ENCODE measurements around the gene CDADC1.
"Not testable (repeated sequence)": the region's sequence is repeated elsewhere in the genome, so short reads cannot be mapped to it uniquely, and the experiment has no call there.

The CDADC1 gene

DNA sequence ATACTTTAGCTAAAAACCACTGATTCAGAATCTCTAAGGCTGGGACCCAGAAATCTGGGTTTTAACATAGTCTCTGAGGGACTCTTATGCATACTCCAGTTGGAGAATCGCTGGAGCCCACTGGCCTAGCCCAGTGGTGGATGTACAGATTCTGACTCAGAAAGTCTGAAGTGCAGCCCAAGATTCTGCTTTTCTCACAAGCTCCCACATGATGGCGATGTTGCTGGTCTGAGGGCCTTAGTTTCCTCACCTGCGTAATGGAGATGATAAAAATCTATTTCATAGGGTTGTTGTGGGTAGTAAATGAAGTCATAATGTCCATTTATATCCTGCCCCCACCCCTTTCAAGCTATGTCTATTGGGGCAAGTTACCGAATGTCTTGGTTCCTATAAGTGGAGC is 7.7 kb upstream of the CDADC1 start:
- DNase-seq = no peak

DNA sequence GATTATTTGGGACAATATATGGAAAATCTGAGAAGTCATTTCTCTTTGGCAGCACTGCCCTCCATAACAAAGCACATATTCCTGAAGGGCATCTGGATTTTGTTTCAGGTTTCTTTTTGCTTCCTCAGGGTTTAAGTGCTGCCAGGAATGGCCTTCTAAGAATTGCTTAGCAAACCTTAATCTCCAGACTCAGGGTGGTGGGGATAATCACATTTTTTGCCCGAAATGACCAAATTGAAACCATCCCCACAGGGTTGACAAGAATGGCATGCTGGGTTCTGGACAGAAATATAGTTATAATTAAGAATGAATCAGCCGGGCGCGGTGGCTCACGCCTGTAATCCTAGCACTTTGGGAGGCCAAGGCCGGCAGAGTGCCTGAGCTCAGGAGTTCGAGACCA is 6.4 kb upstream of the CDADC1 start:
- no peak for DNase-seq

GRCh38 chr13:49245101-49245500 is 2.6 kb upstream of the CDADC1 start:
- no peak for DNase-seq

DNA sequence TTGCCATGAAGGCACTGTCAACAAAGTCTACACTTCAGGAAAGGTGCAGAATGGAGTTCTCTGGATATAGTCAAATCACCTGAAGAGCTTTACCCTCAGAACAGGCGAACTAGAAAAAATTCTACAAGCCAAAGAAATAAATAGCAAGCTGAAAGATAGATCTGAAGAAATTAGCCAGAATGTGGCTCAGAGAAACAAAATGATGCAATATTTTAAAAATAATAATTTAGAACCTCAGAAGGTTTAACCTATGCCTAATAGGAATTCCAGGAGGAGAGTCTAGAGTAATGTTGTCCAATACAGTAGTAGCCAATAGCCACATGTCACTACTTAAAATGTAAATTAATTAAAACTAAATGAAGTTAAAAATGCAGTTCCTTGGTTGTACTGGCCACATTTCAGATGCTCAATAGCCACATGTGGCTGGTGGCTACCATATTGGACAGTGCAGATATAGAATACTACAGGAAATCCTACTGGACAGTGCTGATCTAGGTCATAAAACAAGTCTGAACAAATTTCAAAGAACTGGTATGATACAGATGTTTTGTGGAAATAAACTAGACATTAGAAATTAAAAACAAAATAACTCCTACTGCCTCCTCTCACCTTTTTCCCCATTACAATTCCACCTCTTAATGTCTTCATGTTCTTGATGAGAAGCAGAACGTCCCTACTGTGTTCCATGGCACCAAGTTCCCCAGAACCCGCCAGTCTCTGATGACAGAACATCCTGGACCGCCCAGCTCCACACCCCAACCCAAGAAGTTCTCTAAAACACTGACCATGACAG is 679 bp upstream of the CDADC1 start:
- no peak for DNase-seq

DNA sequence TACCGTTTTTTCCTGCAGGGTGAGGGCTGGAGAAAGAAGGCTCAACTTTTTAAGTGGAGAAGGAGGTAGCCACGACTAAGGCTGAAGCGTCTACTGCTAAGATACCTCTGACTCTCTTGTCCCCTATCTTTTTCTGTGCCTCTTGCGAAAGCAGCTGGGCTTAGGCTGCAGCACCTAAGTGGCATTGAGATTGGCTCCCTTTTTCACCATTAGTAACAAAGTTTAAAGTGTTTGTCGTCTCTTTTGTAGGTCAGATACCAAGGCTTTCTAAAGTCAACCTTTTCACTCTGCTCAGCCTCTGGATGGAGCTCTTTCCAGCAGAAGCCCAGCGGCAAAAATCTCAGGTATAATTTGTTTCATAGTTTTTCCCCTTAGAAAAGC is 887 bp downstream of the CDADC1 start:
- no peak for DNase-seq

GRCh38 chr13:49251326-49251725 is 3.6 kb downstream of the CDADC1 start:
- DNase-seq = no peak

- no peak for DNase-seq
Measured at GRCh38 chr13:49253310-49253709, 5.6 kb downstream of the CDADC1 start.

DNA sequence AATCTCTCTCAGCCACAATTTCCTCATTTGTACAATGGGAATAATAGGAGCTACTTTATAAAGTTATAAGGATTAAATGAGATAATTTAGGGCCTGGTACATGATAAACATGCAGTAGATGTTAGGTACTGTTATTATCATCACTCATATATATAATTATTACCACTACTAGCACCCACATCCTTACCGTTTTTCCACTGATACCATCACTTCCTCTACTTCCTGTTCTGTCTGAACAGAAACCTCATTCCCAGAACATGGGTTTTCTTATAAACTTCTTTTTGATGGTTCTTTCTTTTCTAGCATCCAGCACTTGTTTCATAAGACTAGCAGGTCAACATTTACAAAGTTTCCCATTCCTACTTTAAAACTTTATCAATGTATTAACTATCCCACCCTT is 6.3 kb downstream of the CDADC1 start:
- DNase-seq = no peak

- DNase-seq = no peak
Measured at GRCh38 chr13:49256841-49257240, 9.1 kb downstream of the CDADC1 start.

GRCh38 chr13:49258089-49258796 is 10.5 kb downstream of the CDADC1 start:
- no peak for DNase-seq

GRCh38 chr13:49259586-49259985 is 11.9 kb downstream of the CDADC1 start:
- no peak for DNase-seq

DNA sequence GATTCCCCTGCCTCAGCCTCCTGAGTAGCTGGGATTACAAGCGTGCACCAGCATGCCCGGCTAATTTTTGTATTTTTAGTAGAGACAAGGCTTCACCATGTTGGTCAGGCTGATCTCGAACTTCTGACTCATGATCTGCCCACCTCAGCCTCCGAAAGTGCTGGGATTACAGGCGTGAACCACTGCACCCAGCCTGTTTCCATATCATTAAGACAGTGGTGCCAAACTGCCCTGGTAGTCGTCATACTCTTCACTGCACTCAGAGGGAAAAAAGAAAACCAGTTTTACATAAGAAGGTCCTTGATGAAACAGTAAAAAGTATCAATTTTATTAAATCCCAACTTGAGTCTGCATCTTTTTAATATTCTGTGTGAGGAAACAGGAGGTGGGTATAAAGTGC is 14.9 kb downstream of the CDADC1 start:
- no peak for DNase-seq

GRCh38 chr13:49265822-49266221 is 18.1 kb downstream of the CDADC1 start:
- no peak for DNase-seq

GRCh38 chr13:49271264-49271663 is 23.5 kb downstream of the CDADC1 start:
- DNase-seq = no peak

DNA sequence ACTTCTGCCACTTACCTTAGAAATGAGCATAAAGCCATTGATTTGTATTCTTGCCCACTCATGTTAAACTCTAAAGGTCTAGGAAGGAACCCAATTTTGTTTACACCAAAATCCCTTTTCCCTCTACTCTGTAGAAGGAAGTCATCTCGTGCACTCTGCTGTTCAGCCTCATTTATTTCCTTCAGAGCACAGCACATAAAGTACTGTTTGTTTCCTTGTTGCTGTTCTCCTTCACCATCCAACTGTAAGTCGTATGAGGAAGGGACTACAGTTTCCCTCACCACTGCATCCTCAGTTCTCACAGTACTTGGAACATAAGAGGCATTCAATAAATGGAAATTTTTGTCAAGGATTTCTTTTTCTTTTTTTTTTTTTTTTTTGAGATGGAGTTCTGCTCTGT is 24.6 kb downstream of the CDADC1 start:
- DNase-seq = no peak

DNA sequence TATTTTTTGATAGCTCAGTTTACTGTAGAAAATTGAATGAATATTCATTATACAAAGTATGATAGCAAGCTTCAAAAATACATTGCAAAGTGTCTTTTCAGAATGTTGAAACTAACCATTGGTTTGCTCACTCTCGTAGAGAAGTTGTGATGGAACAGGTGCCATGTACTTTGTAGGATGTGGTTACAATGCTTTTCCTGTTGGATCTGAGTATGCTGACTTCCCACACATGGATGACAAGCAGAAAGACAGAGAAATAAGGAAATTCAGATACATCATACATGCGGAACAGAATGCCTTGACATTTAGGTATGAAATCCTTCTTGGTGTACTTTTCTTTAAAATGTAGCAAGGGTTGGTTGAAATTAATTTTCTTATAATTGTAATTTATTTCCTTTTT is 30.5 kb downstream of the CDADC1 start:
- no peak for DNase-seq

- no peak for DNase-seq
Measured at GRCh38 chr13:49279112-49279511, 31.4 kb downstream of the CDADC1 start.

DNA sequence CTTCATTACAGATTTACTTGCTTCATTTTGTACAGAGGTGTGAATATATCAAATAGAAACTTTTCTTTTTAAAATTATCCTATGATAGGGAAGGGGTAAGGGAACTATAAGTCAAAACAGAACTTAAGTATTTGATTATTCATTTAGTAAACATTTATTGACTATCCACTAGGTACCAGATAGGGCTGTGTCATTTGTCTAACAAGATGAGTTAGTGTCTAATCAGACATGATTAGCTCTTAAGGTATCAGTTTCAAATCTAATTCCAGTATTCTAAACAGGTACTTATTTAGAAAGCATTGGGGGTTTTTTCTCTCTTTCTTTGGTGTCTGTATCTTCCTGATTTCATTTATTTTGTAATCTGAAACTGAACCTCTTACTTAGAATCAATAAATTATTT is 32.2 kb downstream of the CDADC1 start:
- DNase-seq = no peak

DNA sequence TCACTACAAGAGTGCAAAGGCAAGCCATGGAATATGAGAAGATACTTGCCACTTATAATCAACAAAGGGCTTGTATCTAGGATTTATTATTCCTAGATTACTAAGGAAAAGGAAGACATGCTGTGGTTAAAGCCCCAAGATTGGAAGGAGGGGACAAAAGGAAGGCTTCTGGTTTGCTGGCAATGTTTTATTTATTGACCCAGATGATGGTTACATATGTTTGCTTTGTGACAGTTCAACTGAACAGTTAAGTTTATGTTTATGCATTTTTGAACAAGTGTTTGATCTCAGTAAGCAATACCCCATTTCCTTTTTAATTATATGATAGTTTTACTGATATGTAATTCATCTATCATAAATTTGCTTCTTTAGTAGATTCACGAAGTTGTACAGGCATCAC is 40.3 kb downstream of the CDADC1 start:
- DNase-seq = no peak

- no peak for DNase-seq
Measured at GRCh38 chr13:49288458-49288857, 40.7 kb downstream of the CDADC1 start.

DNA sequence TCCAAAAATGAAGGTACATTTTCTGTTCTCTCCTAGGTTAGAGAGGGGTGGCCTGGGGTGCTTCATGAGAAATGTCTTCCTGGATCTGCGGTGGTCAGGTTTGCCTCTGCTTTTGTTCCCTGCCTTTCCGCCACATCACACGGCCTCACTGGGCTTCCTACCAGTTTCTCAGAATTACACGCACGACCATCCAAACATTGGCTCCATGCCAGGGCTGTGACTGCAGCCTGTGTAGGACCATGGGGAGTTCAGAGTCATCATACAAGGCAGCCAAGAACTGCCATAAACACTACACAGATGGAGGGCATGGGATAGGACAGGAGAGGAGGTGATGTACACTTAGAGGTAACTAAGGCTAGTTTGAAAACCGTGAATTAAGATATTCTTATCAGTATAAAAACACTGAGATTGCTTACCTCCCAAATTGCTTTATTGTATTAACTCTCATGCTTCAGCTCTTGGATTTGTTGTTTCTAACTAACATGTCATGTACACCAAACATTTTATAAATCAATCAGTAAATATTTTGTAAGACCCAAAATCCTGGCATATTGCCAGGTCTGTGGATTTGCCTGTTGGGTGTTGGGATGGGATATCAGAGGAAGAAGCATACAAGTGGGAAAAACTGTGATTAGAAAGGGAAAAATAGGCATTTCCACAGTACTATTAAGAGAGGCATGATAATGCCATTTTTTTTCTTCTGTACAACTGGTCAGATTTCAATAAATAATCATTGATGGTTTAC is 45.2 kb downstream of the CDADC1 start:
- no peak for DNase-seq

- not testable (repeated sequence) for DNase-seq
Measured at GRCh38 chr13:49294723-49295122, 47.0 kb downstream of the CDADC1 start.

DNA sequence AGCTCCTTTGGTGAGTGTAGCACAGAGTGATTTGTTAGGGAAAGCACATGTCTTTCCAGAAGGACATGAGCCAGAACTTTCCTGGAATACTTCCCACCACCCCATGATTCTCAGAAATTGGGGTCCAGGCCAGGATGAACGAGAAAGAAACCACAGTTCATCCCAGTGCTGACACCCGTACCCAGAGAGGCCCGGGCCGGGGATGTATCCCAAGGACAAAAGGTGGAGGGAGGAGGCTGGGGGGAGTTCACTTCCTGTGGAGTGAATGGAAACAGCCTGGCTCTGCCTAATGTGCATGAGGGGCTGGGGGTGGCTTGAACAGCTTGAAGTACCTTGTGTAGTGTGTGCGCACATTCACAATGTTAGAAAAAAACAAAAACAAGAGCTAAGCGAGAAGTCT is 47.5 kb downstream of the CDADC1 start:
- DNase-seq = no peak

DNA sequence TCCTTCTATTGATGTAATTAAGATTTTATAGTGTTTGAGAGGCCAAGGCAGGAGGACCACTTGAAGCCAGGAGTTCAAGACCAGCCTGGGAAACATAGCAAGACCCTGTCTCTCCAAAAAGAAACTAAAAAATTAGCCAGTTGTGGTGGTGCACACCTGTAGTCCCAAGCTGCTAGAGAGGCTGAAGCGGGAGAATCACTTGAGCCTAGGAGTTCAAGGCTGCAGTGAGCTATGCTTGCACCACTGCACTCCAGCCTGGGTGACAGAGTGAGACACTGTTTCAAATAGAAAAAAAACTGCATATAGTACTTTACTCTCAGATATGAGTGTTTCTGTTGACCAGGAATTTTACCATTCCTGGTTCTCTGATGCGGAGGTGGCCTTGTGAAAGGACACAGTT is 48.9 kb downstream of the CDADC1 start:
- no peak for DNase-seq

Measured in SIG-M5 (cell line).